NCI-H2171 (cell line): ENCODE data around the gene ZGPAT.

Experiments
- DNase-seq: peaks from one replicate; lab custom pipeline; 2025; lab: John Stamatoyannopoulos, UW

The ZGPAT gene

DNA sequence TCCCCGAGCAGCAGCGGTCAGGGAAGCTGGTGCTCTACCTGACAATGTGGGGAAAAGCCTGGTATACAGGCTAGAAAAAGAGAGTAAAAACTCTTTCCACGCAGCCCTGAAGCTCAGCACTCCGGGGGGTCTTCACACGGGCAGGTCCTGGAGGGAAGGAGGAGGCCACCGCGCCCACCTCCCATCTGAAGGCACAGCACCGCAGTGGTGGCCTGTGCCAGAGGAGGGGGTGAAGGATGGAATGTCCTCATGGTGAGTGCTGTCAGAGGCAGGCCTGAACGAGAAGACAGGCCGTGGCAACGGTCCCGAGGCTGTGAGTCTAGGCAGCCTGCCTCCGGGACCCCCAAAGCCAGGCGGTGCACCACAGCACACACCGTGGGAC, 37.6 kb downstream of the ZGPAT start:
- DNase-seq: no peak

DNA sequence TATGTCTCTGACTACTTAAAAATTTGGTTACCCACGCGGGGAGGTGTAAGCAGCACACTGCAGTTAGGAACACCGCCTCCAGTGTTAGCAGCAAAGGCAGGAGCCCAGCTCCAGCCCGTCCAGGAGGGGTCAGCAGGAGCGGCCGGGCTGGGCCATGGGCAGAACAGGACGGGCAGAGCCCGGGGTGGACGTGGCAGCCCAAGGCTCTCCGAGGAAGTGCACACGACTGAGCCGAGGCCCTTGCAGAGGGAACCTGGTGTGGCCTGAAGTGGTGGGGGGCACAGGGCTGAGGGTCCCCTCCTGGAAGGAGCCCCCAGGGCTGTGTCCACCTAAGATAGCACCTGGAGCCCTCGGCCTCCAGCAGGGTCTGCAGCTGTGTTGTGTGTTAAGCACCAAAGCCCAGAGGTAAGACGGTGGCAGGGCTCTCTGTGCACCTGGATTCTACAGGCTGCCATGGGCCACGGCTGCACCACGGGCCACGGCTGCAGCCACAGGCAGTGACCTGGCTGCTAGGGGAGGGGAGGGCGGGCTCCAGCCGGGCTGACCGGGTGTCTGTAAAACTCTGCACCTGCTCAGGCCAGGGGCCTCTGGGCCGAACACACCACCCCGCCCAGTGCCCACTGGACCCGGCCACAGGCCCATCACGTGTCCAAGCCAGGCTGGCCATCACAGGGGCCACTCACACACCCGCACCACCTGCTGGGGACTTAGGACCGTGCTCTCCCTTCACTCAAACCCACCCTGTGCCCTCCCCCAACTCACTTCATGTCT, 38.3 kb downstream of the ZGPAT start:
- DNase-seq: no peak

DNA sequence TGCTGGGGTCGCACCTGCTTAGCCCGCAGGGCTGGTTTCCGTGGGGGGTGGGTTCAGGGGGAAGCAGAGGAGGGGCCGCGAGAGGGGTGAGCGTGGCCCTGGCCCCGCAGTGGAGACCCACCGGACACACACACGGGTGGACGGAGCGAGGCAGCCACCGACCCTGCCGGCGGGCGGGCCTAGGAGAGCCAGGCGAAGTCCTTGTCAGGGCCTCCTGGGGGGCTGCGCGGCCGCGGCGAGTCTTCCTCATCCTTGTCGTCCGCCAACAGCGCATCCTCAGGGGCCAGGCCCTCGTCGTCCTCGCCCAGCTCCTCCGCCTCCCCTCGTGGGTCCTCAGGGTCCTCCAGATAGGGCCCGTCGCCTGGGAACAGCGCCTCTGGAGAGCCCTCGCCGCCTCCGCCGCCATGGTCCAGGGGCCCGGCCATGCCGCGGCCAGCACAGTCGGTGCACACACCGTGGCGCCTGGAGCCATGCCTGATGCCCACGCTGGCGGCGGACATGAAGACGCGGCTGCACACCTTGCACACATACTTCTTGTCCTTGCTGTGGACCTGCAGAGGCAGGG, 39.0 kb downstream of the ZGPAT start:
- no peak for DNase-seq

DNA sequence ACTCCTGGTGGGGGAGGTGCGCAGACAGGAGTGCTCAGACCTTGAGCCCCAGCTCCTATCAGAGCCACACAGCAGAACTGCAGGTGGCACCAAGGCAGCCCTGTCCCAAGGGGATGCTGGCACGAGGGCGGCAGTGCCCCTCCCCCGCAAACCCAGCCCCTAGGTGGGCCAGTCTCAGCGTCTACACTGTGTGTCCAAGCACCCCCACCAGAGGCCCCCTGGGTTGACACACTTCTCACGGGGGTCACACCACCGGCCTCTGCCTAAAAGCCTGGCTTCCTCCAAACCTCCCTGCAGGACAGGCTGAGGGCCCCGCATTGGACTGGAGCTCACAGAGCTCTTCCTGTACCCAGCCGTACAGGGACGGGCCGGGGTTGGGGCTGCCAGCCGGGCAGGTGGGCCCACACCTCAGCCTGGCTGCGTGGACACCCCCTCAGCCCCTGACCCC, 39.8 kb downstream of the ZGPAT start:
- no peak for DNase-seq

DNA sequence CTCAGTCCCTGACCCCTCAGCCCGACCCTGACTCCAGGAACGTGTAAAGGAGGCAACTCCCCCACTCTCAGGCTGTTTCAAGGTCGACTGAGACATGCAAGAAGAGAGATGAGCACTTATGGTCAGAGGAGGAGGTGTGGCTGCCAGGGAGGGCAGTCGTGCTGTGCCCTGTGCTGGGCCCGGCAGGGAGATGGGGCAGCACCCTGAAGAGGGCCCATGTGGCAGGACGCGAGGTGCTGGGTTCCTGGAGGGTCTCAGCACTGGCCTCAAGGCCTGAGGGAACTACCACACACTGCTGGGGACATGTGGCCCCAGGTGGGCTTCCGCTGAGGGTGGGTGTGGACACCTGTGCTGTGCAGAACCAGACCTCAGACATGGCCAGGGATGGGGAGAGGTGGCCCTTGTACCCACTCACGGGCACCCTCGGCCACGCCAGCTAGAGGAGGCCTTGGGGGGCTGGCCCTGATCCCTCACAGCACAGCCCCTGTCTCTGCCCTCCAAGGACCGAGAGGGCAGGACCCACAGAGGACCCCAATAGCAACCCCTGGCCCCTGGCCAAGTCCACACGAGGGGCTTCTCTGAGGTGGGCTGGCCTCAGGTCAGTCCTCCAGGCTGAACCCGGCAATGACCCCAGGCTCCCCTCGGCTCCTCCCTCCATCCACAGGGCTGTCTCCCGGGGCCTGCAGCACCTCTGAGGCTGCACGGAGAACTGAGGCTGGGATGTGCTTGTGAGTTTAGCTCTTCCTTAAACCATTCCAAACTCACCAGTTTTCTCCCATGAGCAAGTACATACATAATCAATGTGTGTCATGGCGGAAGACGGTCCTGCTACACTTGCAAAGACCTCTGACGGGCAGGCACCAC, 40.5 kb downstream of the ZGPAT start:
- no peak for DNase-seq

DNA sequence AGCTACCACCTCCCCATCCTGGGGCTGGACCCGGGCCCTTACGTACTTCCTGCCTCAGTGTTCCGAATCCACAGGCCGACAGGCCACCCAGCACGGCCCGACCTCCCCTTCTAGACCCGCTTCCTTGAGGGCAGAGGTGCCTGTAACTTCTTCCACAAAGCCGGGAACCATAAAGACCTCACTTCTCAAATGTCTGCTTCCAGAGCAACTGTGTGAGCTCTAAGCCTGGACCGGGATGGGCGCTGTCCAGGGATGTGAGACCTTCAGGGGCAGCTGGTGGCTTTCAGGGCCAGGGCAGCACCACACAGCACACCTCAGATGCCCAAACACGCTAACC, 41.1 kb downstream of the ZGPAT start:
- no peak for DNase-seq

DNA sequence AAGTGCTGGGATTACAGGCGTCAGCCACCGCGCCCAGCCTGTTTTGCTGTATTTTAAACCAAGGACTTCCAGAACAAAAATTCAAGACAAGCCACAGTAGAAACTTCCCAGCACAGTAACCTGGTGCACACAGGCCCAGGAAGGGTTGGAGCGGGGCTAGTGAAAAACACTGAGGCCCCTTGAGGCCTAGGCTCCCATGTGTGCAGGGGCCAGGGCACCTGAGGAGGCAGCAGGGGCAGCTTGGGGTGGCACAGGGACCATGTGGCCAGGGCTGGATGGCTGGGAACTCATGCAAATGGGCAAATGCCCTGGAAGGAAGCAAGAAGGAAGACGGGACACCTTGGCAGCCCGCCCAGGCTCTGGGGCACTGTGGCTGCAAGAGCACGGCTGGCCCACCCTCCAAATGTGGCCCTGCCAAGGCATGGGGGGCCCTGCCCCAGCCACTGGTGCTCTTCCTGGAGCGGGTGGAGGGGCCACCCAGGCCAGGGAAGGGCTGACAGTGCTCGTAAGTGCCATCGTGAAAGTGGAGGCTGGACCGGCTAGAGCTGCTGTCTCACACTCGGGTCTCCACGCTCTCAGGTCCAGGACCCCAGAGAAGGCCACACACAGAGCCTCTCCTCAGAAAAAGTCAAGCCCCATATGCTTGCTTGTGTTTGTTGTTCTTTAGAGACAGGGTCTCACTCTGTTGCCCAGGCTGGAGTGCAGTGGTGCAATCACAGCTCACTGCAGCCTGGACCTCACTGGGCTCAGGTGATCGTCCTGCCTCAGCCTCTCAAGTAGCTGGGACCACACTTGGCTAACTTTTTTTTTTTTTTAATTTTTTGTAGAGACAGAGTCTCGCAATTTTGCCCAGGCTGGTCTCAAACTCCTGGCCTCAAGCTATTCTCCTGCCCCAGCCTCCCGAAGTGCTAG, 42.0 kb downstream of the ZGPAT start:
- no peak for DNase-seq

DNA sequence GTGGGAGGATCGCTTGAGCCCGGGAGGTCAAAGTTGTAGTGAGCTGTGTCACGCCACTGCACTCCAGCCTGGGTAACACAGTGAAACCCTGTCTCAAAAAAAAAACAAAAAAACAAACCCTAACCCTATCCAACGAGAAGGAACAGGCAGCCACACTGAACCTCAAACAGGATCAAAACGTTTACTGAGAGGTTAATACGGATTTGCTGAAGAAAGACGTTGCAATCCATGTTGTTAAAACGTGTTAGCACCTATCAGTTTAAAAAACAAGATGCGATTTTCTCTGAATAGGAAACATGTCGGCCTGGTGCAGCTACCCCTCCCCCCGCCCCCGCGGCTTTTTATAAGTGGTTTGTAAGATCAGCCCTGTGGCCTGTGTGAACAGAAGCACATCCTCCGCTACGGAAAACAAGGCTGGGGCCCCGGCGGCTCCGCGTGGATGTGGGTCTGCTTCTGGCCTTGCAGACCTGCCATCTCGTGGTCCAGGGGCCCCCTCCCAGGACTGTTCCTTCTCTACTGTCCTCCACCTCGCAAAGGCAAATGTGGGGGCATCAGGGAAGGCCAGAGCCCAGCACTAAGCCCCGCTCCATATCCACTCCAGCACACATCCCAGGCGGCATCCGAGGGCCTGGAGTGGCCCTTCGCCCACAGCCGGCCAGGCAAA, 43.1 kb downstream of the ZGPAT start:
- DNase-seq: no peak

DNA sequence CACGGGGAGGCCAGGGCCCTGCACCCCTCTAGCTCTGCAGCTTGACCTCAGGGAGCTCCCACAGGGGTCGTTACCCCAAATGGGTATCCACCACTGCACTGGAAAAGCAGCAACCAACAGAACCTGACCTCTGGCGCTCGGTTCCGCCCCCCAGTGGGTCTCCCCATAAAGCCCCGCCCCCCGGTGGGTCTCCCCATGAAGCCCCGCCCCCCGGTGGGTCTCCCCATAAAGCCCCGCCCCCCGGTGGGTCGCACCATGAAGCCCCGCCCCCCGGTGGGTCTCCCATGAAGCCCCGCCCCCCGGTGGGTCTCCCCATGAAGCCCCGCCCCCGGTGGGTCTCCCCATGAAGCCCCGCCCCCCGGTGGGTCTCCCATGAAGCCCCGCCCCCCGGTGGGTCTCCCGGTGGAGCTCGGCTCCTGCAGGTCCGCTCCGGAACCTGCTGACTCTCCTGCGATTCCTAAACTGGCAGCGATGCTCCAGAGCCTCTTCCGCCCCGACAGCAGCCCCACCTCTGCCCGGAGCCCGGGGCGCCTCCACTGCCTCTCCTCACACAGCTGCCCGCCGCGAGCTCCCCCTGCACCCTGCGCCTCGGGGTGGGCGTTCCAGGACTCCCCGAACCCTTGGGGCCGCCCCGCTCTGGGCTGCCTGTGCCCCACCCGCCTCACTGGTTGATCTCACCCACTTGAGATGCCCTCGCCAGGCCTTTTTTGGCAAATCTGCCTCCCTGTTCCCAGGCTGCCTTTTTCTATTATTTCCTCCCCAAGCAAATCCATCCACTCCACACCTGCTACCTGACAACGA, 43.8 kb downstream of the ZGPAT start:
- peak; percentile 37 for DNase-seq

DNA sequence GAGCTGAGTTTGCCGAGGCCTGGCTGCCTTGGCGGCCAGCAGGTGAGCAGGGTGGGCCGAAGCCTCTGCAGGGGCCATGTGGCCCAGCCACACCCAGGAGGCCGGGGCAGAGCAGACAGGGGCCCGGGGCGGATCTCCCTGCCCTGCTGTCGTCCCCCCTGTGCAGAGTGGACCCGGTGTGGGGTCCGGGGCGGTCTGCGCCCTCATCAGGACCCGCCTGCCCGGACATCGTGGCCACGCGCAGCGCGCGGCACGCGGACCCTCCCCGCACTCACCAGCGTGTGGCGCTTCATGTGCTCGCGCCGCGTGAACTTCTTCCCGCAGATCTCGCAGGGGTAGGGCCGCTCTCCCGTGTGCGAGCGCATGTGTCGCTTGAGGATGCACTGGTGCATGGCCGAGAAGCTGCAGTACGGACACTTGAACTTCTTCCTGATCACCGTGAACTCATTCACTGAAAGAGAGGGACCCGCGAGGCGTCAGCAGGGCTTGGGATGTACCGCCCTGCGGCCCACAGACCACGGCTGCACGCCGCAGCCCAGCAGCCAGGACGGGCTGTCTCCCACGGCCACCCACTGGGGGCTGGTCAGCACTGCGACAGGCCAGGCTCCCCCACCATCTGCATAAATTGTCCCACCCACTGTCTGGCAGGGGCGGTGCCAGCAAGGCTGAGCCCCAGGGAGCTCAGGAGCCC, 44.7 kb downstream of the ZGPAT start:
- no peak for DNase-seq

DNA sequence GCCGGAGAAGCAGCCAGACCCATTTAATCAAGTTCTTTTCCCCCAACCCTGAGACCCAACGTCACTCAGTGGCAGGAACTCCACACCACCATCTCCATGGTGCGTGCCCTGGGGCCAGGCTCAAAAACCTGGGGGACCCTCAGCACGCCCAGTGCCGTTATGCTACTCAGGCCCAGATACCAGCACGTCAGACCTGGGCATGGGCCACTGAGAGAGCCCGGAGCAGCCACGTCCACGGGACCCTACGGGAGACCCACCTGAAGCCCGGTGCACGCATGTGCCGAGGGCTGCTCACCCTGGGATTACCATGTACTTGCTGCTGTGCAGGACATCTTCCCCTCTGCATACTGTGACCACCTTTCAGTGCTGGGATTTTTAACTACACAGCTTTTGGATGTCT, 45.5 kb downstream of the ZGPAT start:
- no peak for DNase-seq

DNA sequence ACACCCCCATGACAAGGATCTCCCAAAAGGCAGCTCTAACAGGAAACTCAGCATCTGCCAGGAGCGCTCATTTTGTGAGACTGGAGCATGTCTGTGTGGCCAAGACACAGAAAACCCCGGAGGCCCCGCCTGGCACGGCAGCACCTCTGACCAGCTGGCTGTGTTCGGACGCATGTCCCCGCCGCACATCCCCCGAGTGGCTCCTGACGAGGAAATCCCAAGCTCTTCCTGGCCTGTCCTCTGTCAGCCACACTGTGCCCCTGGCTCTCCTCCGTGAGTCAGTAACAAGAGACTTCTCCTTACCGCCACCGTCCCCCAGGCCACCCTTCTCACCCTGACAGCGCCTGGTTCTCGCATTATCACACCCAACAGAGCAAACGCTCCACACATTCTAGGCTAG, 46.2 kb downstream of the ZGPAT start:
- no peak for DNase-seq

DNA sequence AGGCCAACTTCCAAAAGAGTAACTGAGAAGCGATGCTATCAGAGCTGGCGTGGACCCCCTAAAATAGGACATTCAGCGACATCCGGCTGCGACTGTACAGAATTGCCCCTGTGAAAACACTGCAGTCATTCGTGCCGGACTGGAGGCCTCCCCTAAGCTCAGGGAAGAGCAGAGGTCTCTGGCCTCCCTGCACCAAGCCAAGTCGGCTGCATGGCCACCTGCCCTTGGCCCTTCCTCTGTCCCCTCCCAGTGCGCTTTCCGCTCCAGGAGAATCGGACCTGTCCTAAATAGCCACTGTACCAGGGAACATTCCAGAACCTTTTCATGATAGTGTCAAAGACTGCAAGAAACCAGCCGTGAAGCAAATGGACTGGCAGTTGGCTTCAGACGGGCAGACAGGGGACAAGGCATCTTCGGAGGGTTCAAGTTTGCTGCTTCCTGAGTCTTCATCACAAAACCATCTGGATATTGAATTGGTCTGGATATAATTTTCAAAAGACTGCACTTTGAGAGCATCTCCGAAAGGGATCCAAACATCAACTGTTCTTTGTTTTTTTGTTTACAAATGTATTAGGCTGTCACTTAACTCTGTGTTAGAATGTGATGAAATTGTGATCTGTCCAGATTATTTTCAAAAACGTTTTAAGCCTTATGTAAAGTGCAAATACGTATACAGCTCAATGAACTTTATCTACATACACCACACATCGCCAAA, 48.3 kb downstream of the ZGPAT start:
- no peak for DNase-seq

DNA sequence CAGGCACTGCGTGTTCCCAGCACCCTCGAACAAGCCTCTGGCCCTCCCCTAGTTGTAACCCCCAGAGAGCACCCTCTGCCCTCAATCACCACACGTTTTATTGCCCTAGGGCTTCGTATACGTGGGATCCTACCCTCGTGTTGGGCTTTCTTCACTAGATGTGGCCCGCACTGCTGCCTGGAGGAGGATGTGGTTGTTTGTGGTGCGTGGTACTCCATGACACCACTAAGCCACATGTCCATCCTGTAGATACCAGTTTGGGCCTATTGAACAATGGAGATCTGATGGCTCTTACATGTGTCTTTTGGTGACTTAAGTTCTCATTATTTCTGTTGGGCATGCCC, 48.8 kb downstream of the ZGPAT start:
- DNase-seq: no peak

DNA sequence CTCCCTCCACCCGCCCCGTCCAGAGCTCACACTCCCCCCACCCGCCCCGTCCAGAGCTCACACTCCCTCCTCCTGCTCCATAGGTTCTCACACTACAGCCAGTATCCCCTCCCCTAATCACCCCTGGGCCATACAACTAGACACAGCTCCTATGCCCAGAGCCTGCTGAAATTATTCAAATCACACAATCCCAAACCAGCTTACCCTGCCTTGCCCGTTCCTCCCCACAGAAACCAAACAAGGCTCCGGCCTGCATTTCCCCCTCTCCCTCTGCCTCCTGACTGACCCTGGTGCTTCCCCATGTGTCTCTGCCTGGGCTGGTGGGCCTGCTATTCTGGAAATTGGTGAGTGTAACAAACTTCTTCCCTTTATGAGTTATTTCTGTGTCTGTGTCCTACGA, 50.3 kb downstream of the ZGPAT start:
- DNase-seq: no peak

DNA sequence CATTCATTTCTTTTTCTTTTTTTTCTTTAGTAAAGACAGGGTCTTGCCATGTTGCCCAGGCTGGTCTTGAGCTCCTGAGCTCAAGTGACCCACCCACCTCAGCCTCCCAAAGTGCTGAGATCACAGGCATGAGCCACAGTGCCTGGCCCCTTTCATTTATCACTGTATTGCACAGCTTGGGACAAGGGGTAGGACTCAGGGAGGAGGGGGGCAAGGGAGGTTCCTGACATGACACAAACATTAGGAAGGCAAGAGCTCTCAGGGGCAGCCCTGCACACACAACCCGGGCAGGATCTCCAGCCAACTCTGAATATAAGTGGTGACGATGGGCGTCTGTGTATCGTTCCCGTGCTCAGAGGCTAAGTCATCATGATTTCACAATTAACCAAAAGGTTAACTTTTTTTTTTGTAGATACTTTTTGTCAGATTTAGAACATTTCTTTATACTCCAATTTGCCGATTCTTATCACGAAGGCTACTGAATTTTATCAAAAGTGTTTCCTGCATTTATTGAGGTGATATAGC, 51.6 kb downstream of the ZGPAT start:
- DNase-seq: no peak

DNA sequence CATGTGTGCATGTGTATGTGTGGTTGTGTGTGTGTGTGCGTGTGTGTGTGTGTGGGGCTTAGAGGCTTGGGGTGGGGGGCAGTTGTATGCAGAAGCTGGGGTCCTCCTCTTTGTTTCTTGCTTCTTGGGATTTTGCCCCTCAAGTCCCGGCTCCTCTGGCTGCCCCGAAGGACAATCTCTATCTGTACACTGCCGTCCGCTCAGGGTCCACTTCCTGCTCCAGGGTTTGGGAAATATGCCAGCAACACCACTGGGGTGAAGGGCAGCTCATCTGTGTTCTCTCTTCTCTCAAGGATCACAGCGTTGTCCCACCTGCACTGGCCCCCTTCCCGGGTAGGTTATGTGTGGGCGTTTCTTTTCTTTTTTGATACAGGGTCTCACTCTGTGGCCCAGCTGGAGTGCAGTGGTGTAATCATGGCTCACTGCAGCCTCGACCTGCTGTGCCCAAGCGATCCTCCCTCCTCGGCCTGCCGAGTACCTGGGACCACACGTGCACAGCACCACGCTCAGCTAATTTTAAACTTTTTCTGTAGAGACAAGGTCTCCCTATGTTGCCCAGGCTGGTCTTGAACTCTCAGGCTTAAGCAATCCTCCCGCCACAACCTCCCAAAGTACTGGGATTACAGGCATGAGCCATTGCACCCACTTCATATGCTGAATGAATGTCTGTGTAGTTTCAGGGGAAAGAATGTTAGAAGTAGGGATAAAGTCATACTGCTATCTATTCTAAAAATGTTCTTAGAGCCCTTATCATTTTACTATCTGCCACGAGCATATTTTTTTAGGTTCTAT, 57.4 kb downstream of the ZGPAT start:
- DNase-seq: no peak

DNA sequence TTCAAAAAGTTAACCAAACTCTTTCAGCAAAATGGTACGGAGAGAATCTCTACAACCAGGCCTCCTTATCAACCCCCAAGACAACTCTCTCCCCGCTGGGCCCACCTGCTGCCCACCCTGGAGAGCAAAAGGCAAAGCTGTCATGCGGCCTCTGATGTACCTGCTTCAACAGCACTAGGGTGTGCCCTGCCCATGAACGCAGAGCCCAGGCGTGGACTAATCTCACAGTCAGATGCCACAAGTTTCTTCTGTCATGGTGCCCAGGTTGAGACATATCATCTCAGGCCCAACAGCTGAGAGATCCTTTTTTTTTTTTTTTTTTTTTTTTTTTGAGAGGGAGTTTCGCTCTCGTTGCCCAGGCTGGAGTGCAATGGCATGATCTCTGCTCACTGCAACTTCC, 58.1 kb downstream of the ZGPAT start:
- no peak for DNase-seq
